Measurements from ENCODE around the gene PLCG2. TPM values are rescaled to one million over a fixed set of nuclear protein-coding genes. Genes with fewer than 3 reads are reported as not detected.

Gene PLCG2
- total RNA-seq, 1 experiment from 2014 or later = 6.0 TPM

DNA sequence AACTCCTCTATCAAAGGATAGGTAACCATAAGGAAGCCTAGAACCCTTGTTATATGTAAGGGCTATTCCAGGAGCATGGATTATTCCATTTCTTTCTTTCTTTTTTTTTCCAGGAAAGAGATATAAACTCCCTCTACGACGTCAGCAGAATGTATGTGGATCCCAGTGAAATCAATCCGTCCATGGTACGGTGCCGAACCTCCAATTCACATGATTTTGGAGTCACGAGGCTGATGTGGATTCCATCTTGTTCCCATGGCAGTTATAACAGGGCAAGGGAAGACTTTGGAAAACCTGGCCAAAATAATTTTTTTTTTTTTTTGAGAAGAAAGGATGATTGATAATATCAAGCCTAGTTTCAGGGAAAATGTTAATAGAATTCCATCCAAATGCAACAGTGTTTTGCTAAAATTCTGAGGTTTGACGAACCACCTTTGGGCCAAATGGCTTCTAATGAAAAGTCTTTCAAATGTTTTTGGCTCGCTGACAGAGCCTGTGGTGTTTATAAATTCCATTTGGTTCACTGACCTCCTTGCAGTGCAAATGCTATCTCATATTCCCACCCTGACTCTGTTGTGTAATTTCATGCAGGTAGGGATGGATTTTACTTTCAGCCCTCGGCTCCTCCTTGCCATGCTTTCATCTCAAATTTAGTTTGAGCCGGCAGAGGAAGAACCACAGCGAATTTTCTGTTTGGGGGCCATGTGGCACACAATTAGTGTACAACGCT, 142.2 kb downstream of the PLCG2 start:
- no peak overlapping the region for H2BK5ac ChIP-seq (ENCODE audit: insufficient read length, low read length)
- Mint-ChIP-seq H3K27ac (no peak overlapping the region; a peak in 1 of 7 replicates), H3K4me1 (no peaks in the 10 kb centered on the region), H3K4me3 (no peak overlapping the region), H3K9me3 (no peaks in the 10 kb centered on the region), H3K27me3 (ENCODE audit: low read depth) (no peaks in the 10 kb centered on the region; the same call in 1 of the 2 replicates), H3K36me3 (ENCODE audit: insufficient read depth in 1 of 3, low read depth in 3 of 3) (peaks cover 0 to 4% (median 0%) of the 10 kb centered on the region in 3 experiments; a peak in 2 of 7 replicates)
- no peak overlapping the region for H4K5ac ChIP-seq (ENCODE audit: insufficient read length, low read depth, low read length)
- H3T11ph ChIP-seq (ENCODE audit: low read length) = no peak overlapping the region
- no peak overlapping the region for H2BK20ac ChIP-seq (ENCODE audit: low read depth, low read length, poor library complexity, severe bottlenecking)
- no CpG with 5 or more reads among the region's 12 CpGs for WGBS (ENCODE audit: extremely low coverage, insufficient read length, low lambda C conversion rate)
- H3K23ac ChIP-seq (ENCODE audit: insufficient read length, low read depth, low read length) = no peak overlapping the region
- H2AK5ac ChIP-seq (ENCODE audit: insufficient read length, low read length) = no peak overlapping the region
- H4K20me1 ChIP-seq (ENCODE audit: control insufficient read depth, insufficient read depth, insufficient read length) = no peaks in the 10 kb centered on the region
- no peak overlapping the region for H2BK15ac ChIP-seq (ENCODE audit: low read depth, low read length)
- no peak overlapping the region for H4K91ac ChIP-seq (ENCODE audit: insufficient read length, low read depth, low read length)
- TF ChIP-seq, protein P1, sequence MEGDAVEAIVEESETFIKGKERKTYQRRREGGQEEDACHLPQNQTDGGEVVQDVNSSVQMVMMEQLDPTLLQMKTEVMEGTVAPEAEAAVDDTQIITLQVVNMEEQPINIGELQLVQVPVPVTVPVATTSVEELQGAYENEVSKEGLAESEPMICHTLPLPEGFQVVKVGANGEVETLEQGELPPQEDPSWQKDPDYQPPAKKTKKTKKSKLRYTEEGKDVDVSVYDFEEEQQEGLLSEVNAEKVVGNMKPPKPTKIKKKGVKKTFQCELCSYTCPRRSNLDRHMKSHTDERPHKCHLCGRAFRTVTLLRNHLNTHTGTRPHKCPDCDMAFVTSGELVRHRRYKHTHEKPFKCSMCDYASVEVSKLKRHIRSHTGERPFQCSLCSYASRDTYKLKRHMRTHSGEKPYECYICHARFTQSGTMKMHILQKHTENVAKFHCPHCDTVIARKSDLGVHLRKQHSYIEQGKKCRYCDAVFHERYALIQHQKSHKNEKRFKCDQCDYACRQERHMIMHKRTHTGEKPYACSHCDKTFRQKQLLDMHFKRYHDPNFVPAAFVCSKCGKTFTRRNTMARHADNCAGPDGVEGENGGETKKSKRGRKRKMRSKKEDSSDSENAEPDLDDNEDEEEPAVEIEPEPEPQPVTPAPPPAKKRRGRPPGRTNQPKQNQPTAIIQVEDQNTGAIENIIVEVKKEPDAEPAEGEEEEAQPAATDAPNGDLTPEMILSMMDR (conservative IDR thresholded peaks at IDR 0.05) = no peak
- H3K79me2 ChIP-seq (ENCODE audit: insufficient read depth, low read length) = no peaks in the 10 kb centered on the region
- no peak overlapping the region for H3K9ac ChIP-seq (ENCODE audit: extremely low read depth, insufficient read length, low read length)
- no peak overlapping the region for H3K14ac ChIP-seq (ENCODE audit: insufficient read depth, low read length)
- no peak overlapping the region for H3K4me2 ChIP-seq (ENCODE audit: insufficient read depth, insufficient read length, low read length)
- H4K8ac ChIP-seq (replicated peaks; ENCODE audit: insufficient read length, low read depth, low read length) = no peak overlapping the region
- no peaks in the 10 kb centered on the region for H3K79me1 ChIP-seq (ENCODE audit: insufficient read depth, low read depth, low read length, poor library complexity, severe bottlenecking)
- H3K9me3 ChIP-seq (ENCODE audit: control insufficient read depth, low read depth, low read length) = no peaks in the 10 kb centered on the region
- H3K18ac ChIP-seq (ENCODE audit: insufficient read length, low read depth, low read length) = no peak overlapping the region
- H3K4ac ChIP-seq (ENCODE audit: low read depth, low read length) = no peak overlapping the region
- H2BK12ac ChIP-seq (ENCODE audit: insufficient read length, low read depth, low read length) = no peak overlapping the region
- DNase-seq = no peak
- no peak overlapping the region for H2BK120ac ChIP-seq (ENCODE audit: low read depth, low read length, poor library complexity, severe bottlenecking)
- H2AFZ ChIP-seq (ENCODE audit: low read length) = no peak overlapping the region
- H3K27me3 ChIP-seq (ENCODE audit: insufficient read depth, low read length) = no peaks in the 10 kb centered on the region
- H3K23me2 ChIP-seq (ENCODE audit: insufficient read length, low read depth, low read length, poor library complexity, severe bottlenecking) = no peaks in the 10 kb centered on the region
- no peak overlapping the region for H3K27ac ChIP-seq (ENCODE audit: insufficient read length, low read depth, low read length)
- H3K56ac ChIP-seq (ENCODE audit: insufficient read length, low read depth, low read length) = no peak overlapping the region
- H3K4me1 ChIP-seq (ENCODE audit: insufficient read depth, low read length) = no peaks in the 10 kb centered on the region
